GM23338 (cell line): ENCODE measurements around the gene CSRNP3.
"Not testable (repeated sequence)": the region's sequence is repeated elsewhere in the genome, so short reads cannot be mapped to it uniquely, and the experiment has no call there.

Source experiments
- CREB1 ChIP-seq: fragments of 250-450 bp; sonication (Bioruptor Pico); IDR thresholded peaks from 2 replicates; pipeline ENCODE4 v1.5.0; 2020; ENCODE audit warnings: low read depth, mild to moderate bottlenecking, moderate library complexity
- CTCF ChIP-seq, 2 experiments: fragments of 200-600 bp in 1 of 2; sonication (generic) in 1 of 2; conservative IDR thresholded peaks; 2 replicates each; pipeline versions ENCODE4 v1.5.1 to v1.6.1; 2016 to 2017; ENCODE audit warnings: antibody characterized with exemption in 2 of 2, low read depth in 2 of 2, mild to moderate bottlenecking in 2 of 2, moderate library complexity in 1 of 2
- ETS1 ChIP-seq: IDR thresholded peaks from 2 replicates; pipeline ENCODE4 v1.6.1; 2016; ENCODE audit warnings: antibody characterized with exemption
- EZH2 ChIP-seq: fragments of 200-600 bp; sonication (generic); IDR thresholded peaks from one replicate; pipeline ENCODE4 v1.8.0; 2017; ENCODE audit warnings: antibody characterized with exemption, mild to moderate bottlenecking, low read depth; ENCODE audit not compliant: unreplicated experiment
- EZH2phosphoT487 ChIP-seq: fragments of 200-600 bp; sonication (generic); IDR thresholded peaks from one replicate; pipeline ENCODE4 v1.8.1; 2018; ENCODE audit warnings: antibody characterized with exemption; ENCODE audit not compliant: unreplicated experiment
- JUNB ChIP-seq: IDR thresholded peaks from one replicate; pipeline ENCODE4 v1.6.1; 2016; ENCODE audit warnings: antibody characterized with exemption; ENCODE audit not compliant: unreplicated experiment
- NANOG ChIP-seq: IDR thresholded peaks from 2 replicates; pipeline ENCODE4 v1.6.1; 2016; ENCODE audit warnings: antibody characterized with exemption, borderline replicate concordance
- POLR2AphosphoS5 ChIP-seq: IDR thresholded peaks from 2 replicates; pipeline ENCODE4 v1.6.1; 2016; ENCODE audit warnings: antibody characterized with exemption, low read depth
- REST ChIP-seq: IDR thresholded peaks from one replicate; pipeline ENCODE4 v1.6.1; 2018; ENCODE audit warnings: antibody characterized with exemption; ENCODE audit not compliant: unreplicated experiment
- STAT1 ChIP-seq: IDR thresholded peaks from one replicate; pipeline ENCODE4 v1.6.1; 2016; ENCODE audit warnings: antibody characterized with exemption; ENCODE audit not compliant: unreplicated experiment
- ZNF114 ChIP-seq: fragments of 250-450 bp; sonication (Bioruptor Pico); IDR thresholded peaks from 2 replicates; pipeline ENCODE4 v1.5.0; 2020; ENCODE audit warnings: mild to moderate bottlenecking, moderate library complexity
- ZNF331 ChIP-seq: fragments of 250-450 bp; sonication (Bioruptor Pico); IDR thresholded peaks from 2 replicates; pipeline ENCODE4 v1.5.0; 2020; ENCODE audit warnings: low read depth, mild to moderate bottlenecking, moderate library complexity
- ZNF462 ChIP-seq: fragments of 250-450 bp; sonication (Bioruptor Pico); IDR thresholded peaks from 2 replicates; pipeline ENCODE4 v1.5.0; 2020; ENCODE audit warnings: mild to moderate bottlenecking, moderate library complexity

GRCh38 chr2:165666073-165666472 is 196.6 kb downstream of the CSRNP3 start:
- TF ChIP-seq CTCF (conservative IDR thresholded peaks at IDR 0.05; ENCODE audit: low read depth in 2 of 2); POLR2AphosphoS5; EZH2phosphoT487; EZH2; REST; CREB1 (CRISPR knock-in tag); ETS1; ZNF114 (CRISPR knock-in tag); JUNB; ZNF331 (CRISPR knock-in tag); NANOG; ZNF462 (CRISPR knock-in tag); STAT1: not testable (repeated sequence)
